A549 (cell line): ENCODE results near the gene RAI2.

Experiments used
- CHD2 ChIP-seq: fragments of 150-350 bp; IDR thresholded peaks from 2 replicates; pipeline ENCODE4 v1.6.1; 2014; ENCODE audit warnings: low read length; ENCODE audit not compliant: partially characterized antibody
- EP300 ChIP-seq, 2 experiments: fragments of >200 bp; sonication (Bioruptor Twin); formaldehyde crosslinking; IDR thresholded peaks; 2 replicates in 1 of 2; 3 replicates in 1 of 2; pipeline ENCODE4 v1.6.1; 2016 to 2017
- HEYL ChIP-seq: fragments of 250-450 bp; sonication (Bioruptor Pico); IDR thresholded peaks from 2 replicates; pipeline ENCODE4 v1.8.0; 2021; ENCODE audit warnings: mild to moderate bottlenecking, moderate library complexity
- MAFK ChIP-seq: fragments of 450-650 bp; IDR thresholded peaks from 2 replicates; pipeline ENCODE4 v1.6.1; 2014; ENCODE audit not compliant: partially characterized antibody
- POLR2A ChIP-seq: IDR thresholded peaks from 2 replicates; pipeline ENCODE4 v1.6.1; 2012; ENCODE audit warnings: mild to moderate bottlenecking, low read length
- RCOR1 ChIP-seq: fragments of 150-350 bp; IDR thresholded peaks from 2 replicates; pipeline ENCODE4 v1.6.1; 2014; ENCODE audit warnings: antibody characterized with exemption, low read length, low read depth
- SMC3 ChIP-seq: fragments of >200 bp; sonication (Bioruptor Twin); formaldehyde crosslinking; IDR thresholded peaks from 3 replicates; pipeline ENCODE4 v1.6.1; 2018; ENCODE audit warnings: inconsistent platforms
- SREBF2 ChIP-seq: fragments of 450-650 bp; IDR thresholded peaks from 2 replicates; pipeline ENCODE4 v1.6.1; 2014; ENCODE audit warnings: mild to moderate bottlenecking, moderate library complexity
- TF ChIP-seq, protein P1 (sequence below): fragments of >200 bp; sonication (Bioruptor Twin); formaldehyde crosslinking; IDR thresholded peaks from 3 replicates; pipeline ENCODE4 v1.5.1; 2016
- TF ChIP-seq, protein P2 (sequence below): IDR thresholded peaks from 2 replicates; pipeline ENCODE4 v1.6.1; 2012
- TF ChIP-seq, protein P3 (sequence below): IDR thresholded peaks from 2 replicates; pipeline ENCODE4 v1.6.1; 2012; ENCODE audit warnings: low read depth, borderline replicate concordance

DNA sequence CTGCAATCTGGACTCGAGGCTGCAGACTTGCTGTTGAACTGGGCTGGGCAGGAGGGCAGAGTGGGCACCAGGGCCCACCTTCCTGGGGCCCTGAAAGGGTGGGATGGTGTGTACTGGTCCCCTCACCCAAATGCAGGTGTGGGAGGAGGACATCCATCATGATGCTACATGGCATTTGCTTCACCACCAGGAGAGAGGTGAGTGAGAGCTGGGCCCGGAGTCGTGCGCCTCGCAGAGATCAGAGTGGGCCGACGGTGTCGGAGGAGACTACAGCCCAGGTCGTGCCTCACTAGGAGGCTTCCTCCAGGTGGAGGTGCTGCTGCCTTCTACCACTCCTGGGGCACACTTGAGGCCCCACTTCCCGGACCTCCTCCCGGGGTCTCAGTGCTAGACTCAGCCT lies 73.5 kb downstream of the RAI2 start:
- TF ChIP-seq HEYL (CRISPR knock-in tag) (no peak), SREBF2 (no peak), RCOR1 (no peak), POLR2A (no peak), EP300 (IDR thresholded peaks at IDR 0.05) (no peak), CHD2 (no peak), MAFK (no peak), SMC3 (no peak)
- TF ChIP-seq, protein P1, sequence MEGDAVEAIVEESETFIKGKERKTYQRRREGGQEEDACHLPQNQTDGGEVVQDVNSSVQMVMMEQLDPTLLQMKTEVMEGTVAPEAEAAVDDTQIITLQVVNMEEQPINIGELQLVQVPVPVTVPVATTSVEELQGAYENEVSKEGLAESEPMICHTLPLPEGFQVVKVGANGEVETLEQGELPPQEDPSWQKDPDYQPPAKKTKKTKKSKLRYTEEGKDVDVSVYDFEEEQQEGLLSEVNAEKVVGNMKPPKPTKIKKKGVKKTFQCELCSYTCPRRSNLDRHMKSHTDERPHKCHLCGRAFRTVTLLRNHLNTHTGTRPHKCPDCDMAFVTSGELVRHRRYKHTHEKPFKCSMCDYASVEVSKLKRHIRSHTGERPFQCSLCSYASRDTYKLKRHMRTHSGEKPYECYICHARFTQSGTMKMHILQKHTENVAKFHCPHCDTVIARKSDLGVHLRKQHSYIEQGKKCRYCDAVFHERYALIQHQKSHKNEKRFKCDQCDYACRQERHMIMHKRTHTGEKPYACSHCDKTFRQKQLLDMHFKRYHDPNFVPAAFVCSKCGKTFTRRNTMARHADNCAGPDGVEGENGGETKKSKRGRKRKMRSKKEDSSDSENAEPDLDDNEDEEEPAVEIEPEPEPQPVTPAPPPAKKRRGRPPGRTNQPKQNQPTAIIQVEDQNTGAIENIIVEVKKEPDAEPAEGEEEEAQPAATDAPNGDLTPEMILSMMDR: no peak
- TF ChIP-seq, protein P2, sequence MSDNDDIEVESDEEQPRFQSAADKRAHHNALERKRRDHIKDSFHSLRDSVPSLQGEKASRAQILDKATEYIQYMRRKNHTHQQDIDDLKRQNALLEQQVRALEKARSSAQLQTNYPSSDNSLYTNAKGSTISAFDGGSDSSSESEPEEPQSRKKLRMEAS: no peak
- TF ChIP-seq, protein P3, sequence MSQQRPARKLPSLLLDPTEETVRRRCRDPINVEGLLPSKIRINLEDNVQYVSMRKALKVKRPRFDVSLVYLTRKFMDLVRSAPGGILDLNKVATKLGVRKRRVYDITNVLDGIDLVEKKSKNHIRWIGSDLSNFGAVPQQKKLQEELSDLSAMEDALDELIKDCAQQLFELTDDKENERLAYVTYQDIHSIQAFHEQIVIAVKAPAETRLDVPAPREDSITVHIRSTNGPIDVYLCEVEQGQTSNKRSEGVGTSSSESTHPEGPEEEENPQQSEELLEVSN: no peak
